SK-N-SH (cell line): ENCODE data around the gene FAAP20.

Source experiments
- CTCF ChIP-seq: fragments of 200-600 bp; sonication (generic); IDR thresholded peaks from 2 replicates; pipeline ENCODE4 v1.6.1; 2017; ENCODE audit warnings: antibody characterized with exemption, mild to moderate bottlenecking, moderate library complexity
- EZH2phosphoT487 ChIP-seq: fragments of 200-600 bp; sonication (generic); IDR thresholded peaks from 2 replicates; pipeline ENCODE4 v1.6.1; 2017; ENCODE audit warnings: low read depth, mixed run types, mild to moderate bottlenecking, antibody characterized with exemption, moderate library complexity, borderline replicate concordance
- POLR2AphosphoS5 ChIP-seq: IDR thresholded peaks from 2 replicates; pipeline ENCODE4 v1.6.1; 2012; ENCODE audit warnings: low read depth, low read length

- TF ChIP-seq POLR2AphosphoS5 (no peak), EZH2phosphoT487 (no peak), CTCF (no peak)
Observed at GRCh38 chr1:2214541-2215241, 20.1 kb upstream of the FAAP20 start.
